Activated naive CD4-positive, alpha-beta T cell treated with anti-CD3 and anti-CD28 coated beads, Interleukin-2, amount 10 ng/mL, durations not matched to agents 7 days and 5 days (primary cell): ENCODE results near the gene ZFAND4.

ENCODE experiments used
- CTCF ChIA-PET: fragments of 350-600 bp; sonication (Branson Sonifier 250); formaldehyde crosslinking; loops from one replicate; lab custom pipeline; 2021; ENCODE audit warnings: antibody characterized with exemption; lab: Charles Lee
- DNase-seq: peaks from one replicate; pipeline ENCODE4 v3.0.0-alpha.2; 2020
- H3K27ac Mint-ChIP-seq: one replicate; pipeline ENCODE4 v1.8.0; 2021; ENCODE audit warnings: mild to moderate bottlenecking, moderate library complexity, mixed read lengths
- H3K27me3 Mint-ChIP-seq: one replicate; pipeline ENCODE4 v1.8.0; 2021; ENCODE audit warnings: mild to moderate bottlenecking, mixed read lengths
- H3K36me3 Mint-ChIP-seq: one replicate; pipeline ENCODE4 v1.8.0; 2021; ENCODE audit warnings: mixed read lengths
- H3K4me1 Mint-ChIP-seq: one replicate; pipeline ENCODE4 v1.8.0; 2021; ENCODE audit warnings: mixed read lengths
- H3K4me3 Mint-ChIP-seq: one replicate; pipeline ENCODE4 v1.8.0; 2021; ENCODE audit warnings: mild to moderate bottlenecking, moderate library complexity, mixed read lengths
- H3K9me3 Mint-ChIP-seq: one replicate; pipeline ENCODE4 v1.8.0; 2021; ENCODE audit warnings: mixed read lengths

ZFAND4 gene

GRCh38 chr10:45566415-45566814, 106.2 kb downstream of the ZFAND4 start:
- no peak for DNase-seq
- Mint-ChIP-seq H3K4me3 (no peak overlapping the region), H3K27me3 (no peaks in the 10 kb centered on the region), H3K36me3 (no peaks in the 10 kb centered on the region), H3K4me1 (peaks cover 10% of the 10 kb centered on the region), H3K9me3 (no peaks in the 10 kb centered on the region), H3K27ac (no peak overlapping the region)
- CTCF ChIA-PET, result no interaction called here
